H1 (cell line): ENCODE measurements around the gene FABP7.
"Not testable (repeated sequence)": the region's sequence is repeated elsewhere in the genome, so short reads cannot be mapped to it uniquely, and the experiment has no call there.

ENCODE experiments used
- GABPA ChIP-seq: IDR thresholded peaks from 2 replicates; pipeline ENCODE4 v1.6.1; 2011; ENCODE audit warnings: mild to moderate bottlenecking, low read length, moderate library complexity, borderline replicate concordance; ENCODE audit not compliant: insufficient read depth
- JUN ChIP-seq: IDR thresholded peaks from 2 replicates; pipeline ENCODE4 v1.6.1; 2011; ENCODE audit warnings: low read depth, mild to moderate bottlenecking, improper control_type of control experiment, low read length
- POLR2A ChIP-seq, 2 experiments: IDR thresholded peaks; 1 replicate in 1 of 2; 2 replicates in 1 of 2; pipeline ENCODE4 v1.6.1; 2011; ENCODE audit warnings: low read depth in 2 of 2, low read length in 2 of 2, mild to moderate bottlenecking in 2 of 2; ENCODE audit errors: control extremely low read depth in 1 of 2
- POLR2AphosphoS5 ChIP-seq: IDR thresholded peaks from 2 replicates; pipeline ENCODE4 v1.6.1; 2011; ENCODE audit warnings: low read depth, low read length
- TF ChIP-seq, protein P1 (sequence below), 3 experiments: IDR thresholded peaks; 1 replicate in 2 of 3; 2 replicates in 1 of 3; pipeline versions ENCODE4 v1.5.1 to v1.6.1; 2011; ENCODE audit warnings: low read length in 3 of 3, mild to moderate bottlenecking in 3 of 3, inconsistent platforms in 2 of 3, low read depth in 1 of 3, moderate library complexity in 1 of 3; ENCODE audit not compliant: insufficient read depth in 1 of 3; ENCODE audit errors: control extremely low read depth in 1 of 3

DNA sequence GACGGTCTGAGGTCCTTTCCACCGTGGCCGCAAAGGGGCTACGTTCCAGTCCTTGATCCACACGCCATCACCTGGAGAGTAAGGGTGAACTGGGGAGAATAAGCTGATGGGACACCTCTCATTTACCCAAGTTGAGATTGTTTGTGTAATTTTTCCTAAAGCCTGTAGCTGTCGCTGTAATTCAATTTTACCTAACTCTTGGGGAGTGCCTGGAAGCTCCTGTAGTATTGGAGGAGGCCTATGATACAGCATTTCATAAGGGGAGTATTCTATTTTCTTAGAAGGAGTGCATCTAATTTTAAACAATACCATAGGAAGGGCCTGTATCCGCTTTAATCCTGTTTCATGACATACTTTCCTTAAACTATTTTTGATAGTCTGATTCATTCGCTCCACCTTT is 35.3 kb upstream of the FABP7 start:
- not testable (repeated sequence) for TF ChIP-seq JUN; GABPA; POLR2AphosphoS5; POLR2A (IDR thresholded peaks at IDR 0.05; ENCODE audit: control extremely low read depth in 1 of 2, low read depth in 2 of 2, low read length in 2 of 2)
- TF ChIP-seq, protein P1, sequence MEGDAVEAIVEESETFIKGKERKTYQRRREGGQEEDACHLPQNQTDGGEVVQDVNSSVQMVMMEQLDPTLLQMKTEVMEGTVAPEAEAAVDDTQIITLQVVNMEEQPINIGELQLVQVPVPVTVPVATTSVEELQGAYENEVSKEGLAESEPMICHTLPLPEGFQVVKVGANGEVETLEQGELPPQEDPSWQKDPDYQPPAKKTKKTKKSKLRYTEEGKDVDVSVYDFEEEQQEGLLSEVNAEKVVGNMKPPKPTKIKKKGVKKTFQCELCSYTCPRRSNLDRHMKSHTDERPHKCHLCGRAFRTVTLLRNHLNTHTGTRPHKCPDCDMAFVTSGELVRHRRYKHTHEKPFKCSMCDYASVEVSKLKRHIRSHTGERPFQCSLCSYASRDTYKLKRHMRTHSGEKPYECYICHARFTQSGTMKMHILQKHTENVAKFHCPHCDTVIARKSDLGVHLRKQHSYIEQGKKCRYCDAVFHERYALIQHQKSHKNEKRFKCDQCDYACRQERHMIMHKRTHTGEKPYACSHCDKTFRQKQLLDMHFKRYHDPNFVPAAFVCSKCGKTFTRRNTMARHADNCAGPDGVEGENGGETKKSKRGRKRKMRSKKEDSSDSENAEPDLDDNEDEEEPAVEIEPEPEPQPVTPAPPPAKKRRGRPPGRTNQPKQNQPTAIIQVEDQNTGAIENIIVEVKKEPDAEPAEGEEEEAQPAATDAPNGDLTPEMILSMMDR (IDR thresholded peaks at IDR 0.05; ENCODE audit: control extremely low read depth in 1 of 3, insufficient read depth in 1 of 3, low read depth in 1 of 3, low read length in 3 of 3) = peak in 2 of 3 experiments; percentile 39 to 52; a peak in 3 of 4 replicates
